Lung (tissue), 4 donors: ENCODE data around the gene H3-3A. TPM values are rescaled to one million over a fixed set of nuclear protein-coding genes. Genes with fewer than 3 reads are reported as not detected.

Source experiments
- polyA plus RNA-seq, 2 donors: library from polyadenylated mRNA; stranded (reverse); fragments of 200-250 nt; gene quantifications; one replicate each; pipeline ENCODE4 v1.2.1, GENCODE V29; 2013
- total RNA-seq, 2 donors: library from RNA; depleted of rRNA in 1 of 2; stranded (reverse); fragments of >200 nt in 1 of 2; gene quantifications; one replicate each; pipeline ENCODE4 v1.2.1, GENCODE V29; 2014 to 2021
- donor health status: Bipolar disorder and iron deficiency.
- donor health status: healthy.
- donor health status: DM: yes; HTN: yes; CAD: no.

H3-3A gene
- total and polyA plus RNA-seq, 4 donors: 404 to 1,014 (median 655) TPM

Other genes with a start within 250 kb of the H3-3A start
- 100 to 1,000 TPM in 1 of 2 donors, 10 to 100 TPM in 1; 95.5 to 108 TPM for gene TMEM63A, start 180.3 kb upstream of the H3-3A start, total RNA-seq
- 10 to 100 TPM; 26.1 to 50.6 TPM for gene TMEM63A, start 180.3 kb upstream of the H3-3A start, polyA plus RNA-seq
- gene LEFTY1, start 173.6 kb upstream of the H3-3A start, total RNA-seq: 1 to 10 TPM in 1 of 2 donors, under 1 TPM in 1; 0.40 to 2.1 TPM
- gene LEFTY1, start 173.6 kb upstream of the H3-3A start, polyA plus RNA-seq: under 1 TPM; 0.12 to 0.29 TPM
- gene PYCR2, start 138.5 kb upstream of the H3-3A start, total RNA-seq: 10 to 100 TPM; 32.6 to 85.4 TPM
- gene PYCR2, start 138.5 kb upstream of the H3-3A start, polyA plus RNA-seq: 100 to 1,000 TPM in 1 of 2 donors, 10 to 100 TPM in 1; 84.1 to 105 TPM
- gene LEFTY2, start 121.5 kb upstream of the H3-3A start, total RNA-seq: under 1 TPM; 0.48 to 0.52 TPM
- under 1 TPM; 0.11 to 0.22 TPM for gene LEFTY2, start 121.5 kb upstream of the H3-3A start, polyA plus RNA-seq
- 10 to 100 TPM; 17.1 to 35.5 TPM for gene SDE2, start 63.4 kb upstream of the H3-3A start, total RNA-seq
- 10 to 100 TPM in 1 of 2 donors, 1 to 10 TPM in 1; 6.7 to 13.4 TPM for gene SDE2, start 63.4 kb upstream of the H3-3A start, polyA plus RNA-seq
- 10 to 100 TPM; 39.7 to 51.9 TPM for gene ACBD3, start 124.0 kb downstream of the H3-3A start, total RNA-seq
- 10 to 100 TPM; 13.5 to 21.2 TPM for gene ACBD3, start 124.0 kb downstream of the H3-3A start, polyA plus RNA-seq
- under 1 TPM in 1 of 2 donors, not detected in 1; 0.49 TPM for gene MIXL1, start 160.9 kb downstream of the H3-3A start, total RNA-seq
- under 1 TPM in 1 of 2 donors, not detected in 1; 0.03 TPM for gene MIXL1, start 160.9 kb downstream of the H3-3A start, polyA plus RNA-seq
- 1 to 10 TPM; 2.6 to 9.7 TPM for gene LIN9, start 246.4 kb downstream of the H3-3A start, total RNA-seq
- 1 to 10 TPM; 1.4 to 2.3 TPM for gene LIN9, start 246.4 kb downstream of the H3-3A start, polyA plus RNA-seq